Measurements from ENCODE around the gene ANKS1B.

Gene ANKS1B

GRCh38 chr12:99959549-99960170 is 25.1 kb downstream of the ANKS1B start:
- DNase-seq: no peak

GRCh38 chr12:99957866-99958466 is 26.8 kb downstream of the ANKS1B start:
- no peak for DNase-seq

DNA sequence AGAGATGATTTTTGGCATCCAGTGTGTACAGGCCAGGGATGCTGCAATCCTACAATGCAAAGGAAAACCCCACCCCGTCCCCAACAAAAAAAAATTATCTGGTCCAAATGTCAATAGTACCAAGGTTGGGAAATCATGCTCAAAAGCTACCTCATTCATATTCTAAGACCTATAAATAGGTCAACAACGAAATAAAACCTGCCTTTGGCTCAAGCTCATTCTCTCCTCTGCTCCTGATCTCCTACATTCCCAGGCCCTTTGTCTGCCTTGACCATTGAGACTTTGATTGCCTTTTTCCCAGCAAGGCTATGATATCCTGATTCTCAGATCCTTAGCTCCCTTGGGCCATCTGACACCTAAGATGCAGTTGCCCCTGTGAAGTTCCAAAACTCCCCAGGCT is 30.0 kb downstream of the ANKS1B start:
- DNase-seq: no peak

- no peak for DNase-seq
Measured at GRCh38 chr12:99948370-99948769, 36.4 kb downstream of the ANKS1B start.

- no peak for DNase-seq
Measured at GRCh38 chr12:99946131-99946530, 38.6 kb downstream of the ANKS1B start.

GRCh38 chr12:99935608-99936007 is 49.1 kb downstream of the ANKS1B start:
- no peak for DNase-seq

DNA sequence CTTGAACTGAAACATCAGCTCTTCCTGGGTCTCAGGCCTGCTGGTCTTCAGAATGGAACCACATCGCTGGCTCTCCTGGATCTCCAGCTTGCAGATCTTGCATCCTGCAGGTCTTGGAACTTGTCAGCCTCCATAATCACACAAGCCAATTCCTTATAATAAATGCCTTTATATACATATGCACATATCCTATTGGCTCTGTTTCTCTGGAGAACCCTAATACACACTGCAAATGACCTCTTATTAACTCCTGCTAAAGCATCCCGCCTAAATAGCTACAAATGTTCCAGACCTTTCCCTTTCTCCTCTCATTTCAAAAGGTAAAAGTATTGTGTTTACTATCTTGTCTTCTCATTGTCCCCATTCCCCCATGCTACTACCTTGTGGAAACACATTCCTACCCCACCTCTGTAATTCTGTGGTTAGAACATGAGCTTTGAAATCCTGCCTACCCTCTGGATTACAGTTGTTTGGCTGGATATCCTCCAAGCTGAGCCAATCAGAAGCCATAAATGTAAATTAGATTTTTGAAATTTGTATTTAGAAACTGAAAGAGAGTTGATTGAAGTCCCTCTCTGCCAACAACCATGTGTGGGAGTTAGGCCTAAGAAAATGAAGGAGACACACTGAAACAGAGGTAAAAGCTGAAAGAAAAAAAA is 58.1 kb downstream of the ANKS1B start:
- DNase-seq: no peak

DNA sequence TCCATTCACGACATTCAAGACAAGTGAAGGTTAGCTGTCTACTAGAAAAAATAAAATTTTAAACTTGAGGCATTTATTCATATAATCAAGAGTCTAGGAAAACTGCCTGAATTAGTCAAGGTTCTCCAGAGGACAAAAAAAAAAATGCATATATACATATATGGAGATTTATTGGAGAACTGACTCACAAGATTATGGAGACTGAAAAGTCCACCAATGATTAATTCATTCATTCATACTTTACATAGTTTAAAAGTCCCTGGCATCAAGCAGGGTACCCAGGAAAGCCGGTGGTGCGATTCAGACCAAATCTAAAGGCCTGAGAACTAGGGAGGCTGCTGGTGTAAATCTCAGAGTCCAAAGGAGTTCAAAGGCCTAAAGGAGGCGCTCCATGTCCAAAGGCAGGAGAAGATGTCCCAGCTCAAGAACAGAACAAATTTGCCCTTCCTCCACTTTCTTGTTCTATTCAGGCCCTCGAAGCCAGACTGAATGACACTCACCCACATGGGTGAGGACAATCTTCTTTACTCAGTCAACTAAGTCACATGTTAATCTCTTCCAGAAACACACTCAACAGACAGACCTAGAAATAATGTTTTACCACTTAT is 64.3 kb downstream of the ANKS1B start:
- DNase-seq: no peak

- DNase-seq: no peak
Measured at GRCh38 chr12:99917711-99918402, 66.9 kb downstream of the ANKS1B start.

- no peak for DNase-seq
Measured at GRCh38 chr12:99916555-99916954, 68.2 kb downstream of the ANKS1B start.

DNA sequence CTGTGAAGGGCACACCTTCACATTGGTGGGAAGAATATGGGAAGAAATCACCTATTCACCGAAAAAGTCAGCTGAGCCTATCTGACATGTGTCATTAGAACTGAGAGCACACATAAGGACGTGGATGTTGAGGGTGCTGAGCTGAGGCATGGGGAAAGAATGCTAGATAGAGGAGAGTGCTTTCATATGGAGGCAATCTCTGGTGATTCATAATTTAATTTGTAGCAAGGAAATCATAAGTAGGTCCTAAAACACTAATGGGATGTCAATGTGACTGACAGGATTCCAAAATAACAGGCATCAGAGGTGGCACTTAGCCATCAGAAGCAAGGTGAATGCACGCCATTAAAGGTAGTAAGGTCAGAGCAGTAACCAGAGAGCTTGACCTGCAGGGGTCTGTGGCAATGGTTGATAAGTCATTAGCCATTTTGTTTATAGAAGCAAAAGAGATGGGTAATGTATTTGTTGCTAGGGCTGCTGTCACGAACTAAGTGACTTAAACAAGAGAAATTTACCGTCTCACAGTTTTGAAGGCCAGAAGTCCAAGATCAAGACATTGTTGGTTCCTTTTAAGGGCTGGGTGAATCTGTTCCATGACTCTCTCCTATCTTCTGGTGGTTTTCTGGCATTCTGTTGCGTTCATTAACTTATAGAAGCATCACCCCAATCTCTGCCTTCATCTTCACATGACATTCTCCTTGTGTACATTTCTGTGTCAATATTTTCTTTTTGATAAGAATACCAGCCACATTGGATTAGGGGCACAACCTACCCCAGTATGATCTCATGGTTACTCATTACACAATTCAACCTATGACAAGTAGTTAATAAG is 69.3 kb downstream of the ANKS1B start:
- no peak for DNase-seq

- DNase-seq: no peak
Measured at GRCh38 chr12:99914206-99914605, 70.5 kb downstream of the ANKS1B start.

DNA sequence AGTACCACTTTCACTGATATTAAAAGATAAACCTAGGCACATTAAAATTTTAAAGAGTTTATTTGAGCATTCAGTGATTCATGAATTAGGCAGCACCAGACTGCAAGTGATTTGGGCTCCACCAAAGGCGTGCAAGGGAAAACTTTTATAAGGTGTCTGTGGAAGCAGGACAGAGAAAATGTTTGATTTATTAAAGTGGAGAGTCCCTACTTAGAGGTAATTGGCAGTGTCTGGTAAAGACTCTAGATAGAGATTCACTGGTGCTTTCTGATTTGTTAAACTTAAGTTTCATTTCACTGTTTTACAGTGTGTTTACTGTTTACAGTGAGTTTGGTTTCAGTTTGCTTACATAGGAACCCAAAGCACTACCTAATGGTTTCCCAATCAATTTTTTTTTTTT is 72.8 kb downstream of the ANKS1B start:
- no peak for DNase-seq

DNA sequence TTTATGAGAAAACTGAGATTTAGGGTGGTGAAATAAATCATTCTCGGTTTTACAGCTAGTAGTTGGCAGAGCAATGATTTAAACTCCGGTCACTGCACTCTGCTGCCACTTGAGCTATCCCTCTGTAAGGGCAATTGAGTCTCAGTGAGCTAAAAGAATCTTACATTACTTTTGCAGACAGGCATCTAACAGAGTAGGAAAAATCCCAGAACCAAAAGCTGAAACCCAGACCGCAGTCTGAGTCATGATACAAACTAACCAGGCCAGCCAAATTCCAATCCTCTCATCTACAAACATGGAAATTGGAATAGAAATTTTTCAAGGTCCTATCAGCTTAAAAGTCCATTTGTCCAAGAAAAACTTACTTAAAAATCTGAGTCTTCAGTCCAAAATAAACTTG is 73.7 kb downstream of the ANKS1B start:
- DNase-seq: no peak

GRCh38 chr12:99910342-99910741 is 74.4 kb downstream of the ANKS1B start:
- no peak for DNase-seq

- no peak for DNase-seq
Measured at GRCh38 chr12:99906786-99907579, 77.8 kb downstream of the ANKS1B start.

DNA sequence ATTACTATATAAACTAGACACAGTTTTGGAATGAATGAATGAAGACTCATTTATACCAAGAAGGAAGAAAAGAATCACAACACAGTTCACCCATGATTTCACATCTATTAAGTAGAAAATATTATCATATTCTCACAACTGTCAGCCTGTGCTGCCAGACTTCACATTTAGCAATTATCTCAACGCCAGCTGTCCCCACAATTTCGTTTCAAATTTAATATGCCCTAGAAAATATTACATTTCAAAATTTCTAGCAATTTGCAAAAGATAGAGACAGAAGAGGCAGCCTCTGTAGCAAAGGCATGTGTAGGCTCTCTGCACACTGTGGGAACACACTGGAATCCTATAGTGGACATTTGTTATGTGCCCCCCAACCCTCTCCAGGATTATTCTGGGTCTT is 83.6 kb downstream of the ANKS1B start:
- DNase-seq: no peak

DNA sequence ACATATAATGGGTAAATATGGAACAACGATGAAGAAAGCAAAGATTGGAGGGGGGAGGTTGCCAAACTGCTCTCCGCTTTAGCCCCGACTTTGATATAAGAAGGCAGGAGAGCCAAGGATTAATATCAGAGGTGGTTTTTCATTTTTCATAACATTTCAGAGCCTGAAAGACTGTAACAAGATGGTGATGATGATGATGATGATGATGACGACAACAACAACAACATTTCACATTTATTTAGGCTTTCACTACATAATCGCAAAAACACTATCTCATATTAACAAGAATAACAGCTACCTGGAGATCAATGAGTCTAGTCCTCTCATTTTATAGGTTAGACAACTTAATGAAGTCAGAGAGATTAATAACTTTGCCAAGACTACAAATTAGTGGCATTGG is 86.1 kb downstream of the ANKS1B start:
- no peak for DNase-seq

GRCh38 chr12:99879439-99879838 is 105.3 kb downstream of the ANKS1B start:
- DNase-seq: no peak

- no peak for DNase-seq
Measured at GRCh38 chr12:99875081-99875480, 109.7 kb downstream of the ANKS1B start.

- DNase-seq: no peak
Measured at GRCh38 chr12:99870085-99870484, 114.7 kb downstream of the ANKS1B start.

DNA sequence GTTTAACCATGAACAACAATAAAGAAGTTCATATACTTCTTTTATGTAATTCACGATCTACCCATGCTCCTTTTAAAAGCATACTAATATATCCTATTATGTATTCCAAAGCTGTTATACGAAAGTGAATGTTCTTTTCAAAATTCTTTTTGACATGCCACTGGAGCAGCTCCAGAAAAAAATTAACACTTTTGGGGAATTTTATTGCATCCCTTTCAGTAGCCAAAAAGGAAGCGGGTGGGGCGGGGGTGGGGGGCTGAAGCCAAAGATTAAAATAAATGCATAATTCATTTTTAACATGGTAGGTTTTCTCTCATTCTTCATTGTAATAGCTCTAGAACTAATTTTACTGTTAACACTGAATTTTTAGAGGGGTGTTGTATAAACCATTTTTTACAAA is 123.0 kb downstream of the ANKS1B start:
- DNase-seq: no peak
